Lower leg skin (tissue), 4 donors: Measurements from ENCODE around the gene CACNB2. TPM values are rescaled to one million over a fixed set of nuclear protein-coding genes. Genes with fewer than 3 reads are reported as not detected.

ENCODE experiments used
- DNase-seq, 2 donors: peaks; one replicate each; pipeline ENCODE4 v3.0.0-alpha.2; 2019; ENCODE audit warnings: low spot score in 2 of 2
- H3K4me3 ChIP-seq: fragments of 200-600 bp; sonication (generic); 2 replicates; pipeline ENCODE4 v1.5.1; 2017; ENCODE audit warnings: mild to moderate bottlenecking, low read depth; ENCODE audit not compliant: poor library complexity, severe bottlenecking
- CTCF ChIP-seq, 3 donors: fragments of 450-650 bp; IDR thresholded peaks; one replicate each; pipeline ENCODE4 v1.5.1; 2016; ENCODE audit warnings: antibody characterized with exemption in 3 of 3, mild to moderate bottlenecking in 3 of 3, moderate library complexity in 2 of 3
- POLR2A ChIP-seq, 2 donors: fragments of 450-650 bp; IDR thresholded peaks; one replicate each; pipeline ENCODE4 v1.6.1; 2016 to 2017; ENCODE audit warnings: antibody characterized with exemption in 2 of 2, mild to moderate bottlenecking in 1 of 2, moderate library complexity in 1 of 2
- WGBS, 2 donors: methylation state at CpG; one replicate each; pipeline ENCODE4 v1.1.5; 2018; 5-methylcytosine and 5-hydroxymethylcytosine counted together
- intact Hi-C: fragments of 100-400 bp; cut with DNase I; formaldehyde crosslinking; loops from one replicate; pipeline ENCODE4 v1.15.0; 2023; ENCODE audit warnings: low total_unique reads
- total RNA-seq, 4 donors: library from RNA; depleted of rRNA; stranded (reverse); fragments of >200 nt; gene quantifications; one replicate each; pipeline ENCODE4 v1.1.0, GENCODE V29; 2016

The CACNB2 gene
- total RNA-seq, 4 donors from 2014 or later = 3.6 to 7.6 (median 6.1) TPM

- no peak for DNase-seq
- TF ChIP-seq CTCF (IDR thresholded peaks at IDR 0.05) = no peak
- TF ChIP-seq POLR2A (IDR thresholded peaks at IDR 0.05) = no peak
- intact Hi-C loops = no loop called here
- 59 to 73% methylated on average over 3 of the region's 3 CpGs for WGBS, 2 donors
- H3K4me3 ChIP-seq = no peak overlapping the region
Measured at GRCh38 chr10:18099415-18099814, 40.8 kb upstream of the CACNB2 start.

- DNase-seq = no peak
- intact Hi-C loops = no loop called here
- H3K4me3 ChIP-seq = no peak overlapping the region
- WGBS, 2 donors = 76 to 86% methylated on average over 1 of the region's 1 CpG
- TF ChIP-seq CTCF (IDR thresholded peaks at IDR 0.05) (no peak), POLR2A (IDR thresholded peaks at IDR 0.05) (no peak)
Measured at GRCh38 chr10:18100669-18101068, 39.6 kb upstream of the CACNB2 start.

- TF ChIP-seq POLR2A (IDR thresholded peaks at IDR 0.05) (no peak), CTCF (IDR thresholded peaks at IDR 0.05) (no peak)
- intact Hi-C loops = no loop called here
- no peak overlapping the region for H3K4me3 ChIP-seq
- 97% methylated on average over 1 of the region's 1 CpG for WGBS, 2 donors
- no peak for DNase-seq
Measured at GRCh38 chr10:18102404-18102803, 37.8 kb upstream of the CACNB2 start.

- no peak overlapping the region for H3K4me3 ChIP-seq
- TF ChIP-seq POLR2A (IDR thresholded peaks at IDR 0.05) = no peak
- TF ChIP-seq CTCF (IDR thresholded peaks at IDR 0.05) = peak in 1 of 3 donors; percentile 15
- intact Hi-C loops = no loop called here
- 68 to 69% methylated on average over 10 of the region's 10 CpGs for WGBS, 2 donors
- peak; percentile 31 to 87 for DNase-seq
Measured at GRCh38 chr10:18104223-18104872, 35.9 kb upstream of the CACNB2 start.

- no peak overlapping the region for H3K4me3 ChIP-seq
- intact Hi-C loops = no loop called here
- WGBS, 2 donors = 85 to 88% methylated on average over 6 of the region's 6 CpGs
- no peak for TF ChIP-seq CTCF (IDR thresholded peaks at IDR 0.05)
- TF ChIP-seq POLR2A (IDR thresholded peaks at IDR 0.05) = no peak
- no peak for DNase-seq
Measured at GRCh38 chr10:18109341-18109870, 30.8 kb upstream of the CACNB2 start.

- TF ChIP-seq POLR2A (IDR thresholded peaks at IDR 0.05) (no peak), CTCF (IDR thresholded peaks at IDR 0.05) (no peak)
- 68 to 72% methylated on average over 1 of the region's 1 CpG for WGBS, 2 donors
- DNase-seq = no peak
- intact Hi-C loops = no loop called here
- H3K4me3 ChIP-seq = no peak overlapping the region
Measured at GRCh38 chr10:18113881-18114280, 26.3 kb upstream of the CACNB2 start.
